Spleen (tissue), 11 donors: ENCODE measurements around the gene ATP5F1E. TPM values are rescaled to one million over a fixed set of nuclear protein-coding genes. Genes with fewer than 3 reads are reported as not detected.

Experiments used
- DNase-seq: peaks from one replicate; pipeline ENCODE4 v3.0.0-alpha.2; 2020
- H3K27ac ChIP-seq, 8 donors: fragments of 200-600 bp; sonication (generic) in 7 of 8; 1 replicate in 4 of 8; 2 replicates in 4 of 8; pipeline versions ENCODE4 v1.5.0 to v1.8.0; 2016 to 2021; ENCODE audit warnings: inconsistent platforms in 4 of 8, mild to moderate bottlenecking in 4 of 8, moderate library complexity in 1 of 8
- H3K27me3 ChIP-seq, 7 donors: fragments of 200-600 bp; sonication (generic) in 6 of 7; replicated peaks in 1 of 7; 1 replicate in 4 of 7; 2 replicates in 3 of 7; pipeline versions ENCODE4 v1.5.0 to v1.8.0; 2016 to 2021; ENCODE audit warnings: inconsistent platforms in 3 of 7, mild to moderate bottlenecking in 1 of 7
- H3K36me3 ChIP-seq, 6 donors: fragments of 200-600 bp; sonication (generic) in 5 of 6; 1 replicate in 4 of 6; 2 replicates in 2 of 6; pipeline versions ENCODE4 v1.5.0 to v1.8.0; 2016 to 2021; ENCODE audit warnings: inconsistent platforms in 2 of 6
- H3K4me1 ChIP-seq, 6 donors: fragments of 200-600 bp; sonication (generic) in 5 of 6; 1 replicate in 3 of 6; 2 replicates in 3 of 6; pipeline versions ENCODE4 v1.5.0 to v1.8.0; 2016 to 2021; ENCODE audit warnings: inconsistent platforms in 3 of 6
- H3K4me3 ChIP-seq, 8 donors: fragments of 200-600 bp; sonication (generic) in 7 of 8; 1 replicate in 4 of 8; 2 replicates in 4 of 8; pipeline versions ENCODE4 v1.5.0 to v1.8.0; 2016 to 2021; ENCODE audit warnings: inconsistent platforms in 4 of 8, mild to moderate bottlenecking in 4 of 8, moderate library complexity in 2 of 8
- H3K9me3 ChIP-seq, 8 donors: fragments of 200-600 bp; sonication (generic) in 7 of 8; 1 replicate in 4 of 8; 2 replicates in 4 of 8; pipeline versions ENCODE4 v1.5.0 to v1.8.0; 2016 to 2021; ENCODE audit warnings: inconsistent platforms in 4 of 8
- POLR2A ChIP-seq, 3 donors: fragments of 450-650 bp; IDR thresholded peaks; one replicate each; pipeline ENCODE4 v1.5.1; 2017; ENCODE audit warnings: antibody characterized with exemption in 3 of 3, mild to moderate bottlenecking in 1 of 3
- POLR2AphosphoS5 ChIP-seq, 3 donors: sonication (generic); formaldehyde crosslinking; IDR thresholded peaks; one replicate each; pipeline ENCODE4 v1.5.1; 2017; ENCODE audit warnings: antibody characterized with exemption in 3 of 3
- WGBS, 5 donors: extraction: QIAGEN DNeasy Blood & Tissue Kit in 3 of 5; methylation state at CpG; one replicate each; pipeline versions ENCODE4 v1.1.5 to v1.1.7; 2013 to 2018; 5-methylcytosine and 5-hydroxymethylcytosine counted together
- intact Hi-C: fragments of 100-400 bp; cut with DNase I; formaldehyde crosslinking; loops from one replicate; pipeline ENCODE4 v1.15.0; 2023; ENCODE audit warnings: low total_unique reads
- polyA plus RNA-seq, 3 donors: library from polyadenylated mRNA; stranded (reverse); fragments of 200-250 nt; gene quantifications; one replicate each; pipeline ENCODE4 v1.2.1, GENCODE V29; 2013
- total RNA-seq, 7 donors: library from RNA; depleted of rRNA in 3 of 7; stranded (reverse); fragments of >200 nt in 3 of 7; fragmentation: NEBNext Ultra II Directional in 4 of 7; extraction: Animal tissue kit (Norgen Biotek cat#: 25700) in 4 of 7; gene quantifications; one replicate each; pipeline versions ENCODE4 v1.1.0 to v1.2.1, GENCODE V29; 2016 to 2021
- TF ChIP-seq, protein P1 (sequence below), 11 experiments: fragments of 200-600 bp in 7 of 11; fragments of 450-650 bp in 4 of 11; sonication (generic) in 4 of 11; IDR thresholded peaks in 8 of 11; conservative IDR thresholded peaks in 3 of 11; 1 replicate in 7 of 11; 2 replicates in 4 of 11; pipeline versions ENCODE4 v1.4.0 to v1.8.0; 2016 to 2021; ENCODE audit warnings: antibody characterized with exemption in 11 of 11, inconsistent platforms in 4 of 11, mild to moderate bottlenecking in 1 of 11
- donor health status: healthy with polysubstance abuse.
- donor health status: DM: no; HTN: no; CAD: no; lungs with moderate emphysema.
- donor health status: DM: no; HTN: no; CAD: no.
- donor health status: Bipolar disorder and iron deficiency.
- donor health status: healthy.
- donor health status: DM: no; HTN: no; CAD: no.
- donor health status: DM: yes; HTN: yes; CAD: no.

The ATP5F1E gene
- total and polyA plus RNA-seq, 10 donors, result 24.2 to 71.1 (median 64.9) TPM

DNA sequence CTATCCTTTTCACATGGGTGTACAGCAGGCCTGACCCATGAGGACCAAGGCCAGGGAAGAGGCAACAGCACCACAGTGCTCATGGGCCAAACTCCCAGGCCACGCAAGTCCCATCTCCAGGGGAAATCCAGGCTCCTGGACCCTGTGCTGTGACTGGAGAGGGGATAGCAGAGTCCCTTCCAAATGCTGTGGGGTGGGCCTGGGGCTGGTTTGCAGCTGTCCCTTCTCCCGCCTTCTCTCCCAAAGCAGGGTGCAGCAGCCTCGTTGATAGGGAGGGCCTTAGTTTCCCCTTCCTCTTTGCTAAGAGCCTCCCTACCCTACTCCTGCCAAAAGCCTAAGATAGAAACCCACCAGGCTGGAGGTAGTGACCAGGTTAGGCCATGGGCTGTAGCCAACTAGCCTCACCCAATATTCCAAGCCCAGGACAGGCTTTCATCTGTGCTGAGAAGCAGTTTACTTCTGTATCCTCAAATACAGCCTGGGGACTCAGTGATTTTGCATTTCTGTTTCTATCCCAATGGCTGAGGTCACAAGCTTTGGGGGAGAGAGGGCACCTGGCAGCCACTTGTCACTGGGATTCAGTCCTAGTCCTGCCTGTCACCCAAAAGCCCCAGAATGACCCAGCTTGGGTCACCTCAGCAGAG lies 26.5 kb downstream of the ATP5F1E start:
- peaks cover 0 to 39% (median 23%) of the 10 kb centered on the region in 6 donors for H3K36me3 ChIP-seq
- TF ChIP-seq, protein P1, sequence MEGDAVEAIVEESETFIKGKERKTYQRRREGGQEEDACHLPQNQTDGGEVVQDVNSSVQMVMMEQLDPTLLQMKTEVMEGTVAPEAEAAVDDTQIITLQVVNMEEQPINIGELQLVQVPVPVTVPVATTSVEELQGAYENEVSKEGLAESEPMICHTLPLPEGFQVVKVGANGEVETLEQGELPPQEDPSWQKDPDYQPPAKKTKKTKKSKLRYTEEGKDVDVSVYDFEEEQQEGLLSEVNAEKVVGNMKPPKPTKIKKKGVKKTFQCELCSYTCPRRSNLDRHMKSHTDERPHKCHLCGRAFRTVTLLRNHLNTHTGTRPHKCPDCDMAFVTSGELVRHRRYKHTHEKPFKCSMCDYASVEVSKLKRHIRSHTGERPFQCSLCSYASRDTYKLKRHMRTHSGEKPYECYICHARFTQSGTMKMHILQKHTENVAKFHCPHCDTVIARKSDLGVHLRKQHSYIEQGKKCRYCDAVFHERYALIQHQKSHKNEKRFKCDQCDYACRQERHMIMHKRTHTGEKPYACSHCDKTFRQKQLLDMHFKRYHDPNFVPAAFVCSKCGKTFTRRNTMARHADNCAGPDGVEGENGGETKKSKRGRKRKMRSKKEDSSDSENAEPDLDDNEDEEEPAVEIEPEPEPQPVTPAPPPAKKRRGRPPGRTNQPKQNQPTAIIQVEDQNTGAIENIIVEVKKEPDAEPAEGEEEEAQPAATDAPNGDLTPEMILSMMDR (IDR thresholded peaks at IDR 0.05 in 8 of 11, conservative IDR thresholded peaks at IDR 0.05 in 3 of 11), result no peak
- TF ChIP-seq POLR2A (IDR thresholded peaks at IDR 0.05), result no peak
- TF ChIP-seq POLR2AphosphoS5 (IDR thresholded peaks at IDR 0.05), result no peak
- H3K4me3 ChIP-seq, result peak overlapping the region; percentile 62 to 89 (median 73)
- H3K27ac ChIP-seq, result peak overlapping the region; percentile 88 to 99 (median 95)
- WGBS, 5 donors, result 42 to 63% (median 54%) methylated on average over 2 to 3 of the region's 3 CpGs
- H3K4me1 ChIP-seq, result peaks cover 32 to 97% (median 67%) of the 10 kb centered on the region in 6 donors
- no peaks in the 10 kb centered on the region for H3K27me3 ChIP-seq
- intact Hi-C loops, result loop anchor here (10.0 kb wide), 1 partner anchor 111 kb away; no protein-coding TSS in a partner anchor
- no peaks in the 10 kb centered on the region for H3K9me3 ChIP-seq
- DNase-seq, result no peak

DNA sequence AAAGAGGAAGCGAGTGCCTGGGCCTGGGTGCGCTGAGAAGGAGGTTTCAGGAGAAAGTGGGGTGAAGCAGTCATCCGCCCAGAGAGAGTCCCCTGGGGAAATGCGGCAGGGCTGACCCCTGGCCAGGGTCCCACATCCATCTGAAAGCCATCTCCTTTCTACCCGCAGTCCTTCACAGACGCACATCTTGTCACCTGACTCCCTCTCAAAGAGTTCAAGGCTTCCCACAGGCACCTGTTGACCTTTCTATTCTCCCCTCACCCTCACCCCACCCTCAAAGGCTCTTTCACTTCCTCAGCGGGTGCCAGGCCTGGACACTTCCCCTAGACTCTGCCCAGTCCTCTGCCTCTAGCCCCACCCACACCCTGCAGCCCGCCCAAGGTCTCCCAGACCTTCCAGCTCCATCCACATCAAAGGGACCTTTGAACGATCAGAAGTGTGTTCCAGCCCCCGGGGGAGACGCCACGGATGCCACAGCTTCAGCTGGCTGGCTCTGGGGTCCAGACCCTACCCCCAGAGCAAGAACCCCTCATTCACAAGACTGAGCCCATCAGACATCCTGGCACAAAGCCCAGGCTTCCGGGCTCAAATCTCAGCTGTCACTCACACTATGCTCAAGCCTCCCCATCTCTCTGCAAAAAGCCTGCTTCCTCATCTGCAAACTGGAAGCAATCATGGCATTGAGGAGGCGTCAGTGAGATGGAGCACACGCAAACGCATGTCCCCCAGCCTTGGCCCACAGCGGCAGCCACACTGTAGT lies 27.2 kb downstream of the ATP5F1E start:
- H3K36me3 ChIP-seq, result peaks cover 0 to 46% (median 30%) of the 10 kb centered on the region in 6 donors
- intact Hi-C loops, result loop anchor here (10.0 kb wide), 1 partner anchor 110 kb away; no protein-coding TSS in a partner anchor

DNA sequence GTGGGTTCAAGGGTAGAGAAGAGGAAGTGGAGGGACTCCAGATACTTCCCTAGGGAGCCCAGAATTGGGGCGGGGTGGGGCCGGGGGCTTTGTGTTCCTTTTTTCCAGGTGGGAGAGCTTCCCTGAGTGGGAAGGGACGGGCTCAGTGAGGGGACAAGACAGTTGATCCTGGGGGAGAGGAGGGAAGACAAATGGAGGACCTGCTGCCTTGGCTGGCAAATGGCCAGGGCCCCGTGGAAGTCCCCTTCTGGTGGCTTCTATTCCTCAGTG lies 27.7 kb downstream of the ATP5F1E start:
- H3K27ac ChIP-seq, result peak overlapping the region; percentile 88 to 99 (median 95)
- peak overlapping the region; percentile 62 to 89 (median 73) for H3K4me3 ChIP-seq
- H3K27me3 ChIP-seq, result no peaks in the 10 kb centered on the region
- H3K4me1 ChIP-seq, result peaks cover 32 to 89% (median 61%) of the 10 kb centered on the region in 6 donors
- intact Hi-C loops, result loop anchor here (10.0 kb wide), 1 partner anchor 110 kb away; no protein-coding TSS in a partner anchor
- peaks cover 0 to 51% (median 33%) of the 10 kb centered on the region in 6 donors for H3K36me3 ChIP-seq
- peak; percentile 94 for DNase-seq
- WGBS, 5 donors, result 18 to 47% (median 22%) methylated on average over 4 of the region's 4 CpGs
- TF ChIP-seq POLR2A (IDR thresholded peaks at IDR 0.05) (no peak), POLR2AphosphoS5 (IDR thresholded peaks at IDR 0.05) (no peak)
- TF ChIP-seq, protein P1 (IDR thresholded peaks at IDR 0.05 in 8 of 11, conservative IDR thresholded peaks at IDR 0.05 in 3 of 11), result no peak
- no peaks in the 10 kb centered on the region for H3K9me3 ChIP-seq

More for the DNA sequence above, 27.2 kb downstream of the ATP5F1E start:
- Histone ChIP-seq H3K9me3 (no peaks in the 10 kb centered on the region), H3K27ac (peak overlapping the region; percentile 88 to 99 (median 95)), H3K4me3 (peak overlapping the region; percentile 62 to 89 (median 73)), H3K27me3 (no peaks in the 10 kb centered on the region), H3K4me1 (peaks cover 32 to 94% (median 62%) of the 10 kb centered on the region in 6 donors)
- 5 to 11% (median 7%) methylated on average over 15 to 17 of the region's 17 CpGs for WGBS, 5 donors
- DNase-seq, result peak; percentile 94
- TF ChIP-seq POLR2A (IDR thresholded peaks at IDR 0.05), result no peak
- TF ChIP-seq POLR2AphosphoS5 (IDR thresholded peaks at IDR 0.05), result peak; percentile 70 to 81 (median 79)

DNA sequence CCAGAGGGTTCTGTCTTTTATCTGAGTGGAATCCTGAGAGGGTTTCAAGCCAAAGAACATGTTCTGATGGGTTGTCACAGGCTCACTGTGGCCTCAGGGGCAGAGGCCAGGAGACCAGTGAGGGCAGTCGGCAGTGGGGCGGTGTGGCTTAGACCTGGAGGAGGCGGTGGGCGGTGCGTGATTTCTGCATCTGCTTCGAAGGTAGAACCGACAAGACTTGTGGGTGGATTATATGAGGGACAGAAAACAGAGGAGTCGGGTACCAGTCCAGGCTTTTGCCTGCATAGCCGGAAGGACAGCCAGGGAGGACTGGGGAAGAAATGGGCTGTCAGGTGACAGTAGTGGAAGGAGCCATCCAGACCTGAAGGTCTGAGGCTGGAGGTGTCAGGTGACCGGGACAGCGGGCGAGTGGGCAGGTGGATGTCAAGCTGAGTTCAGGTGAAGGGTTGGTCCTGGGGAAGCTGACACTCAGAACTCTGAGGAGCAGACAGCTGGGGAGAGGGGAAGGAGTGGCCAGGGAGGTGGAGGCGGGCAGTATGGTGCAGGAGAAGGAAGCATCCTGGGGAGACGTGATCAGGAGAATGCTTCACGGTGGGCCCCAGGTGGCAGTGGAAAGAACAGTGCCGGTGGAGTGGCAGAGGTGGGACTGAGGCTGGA lies 28.2 kb downstream of the ATP5F1E start:
- Histone ChIP-seq H3K4me1 (peaks cover 32 to 85% (median 61%) of the 10 kb centered on the region in 6 donors), H3K36me3 (peaks cover 0 to 55% (median 37%) of the 10 kb centered on the region in 6 donors), H3K9me3 (no peaks in the 10 kb centered on the region), H3K4me3 (peak overlapping the region in 7 of 8 donors; percentile 69 to 89 (median 75)), H3K27ac (peak overlapping the region; percentile 88 to 99 (median 95)), H3K27me3 (no peaks in the 10 kb centered on the region)
- TF ChIP-seq POLR2AphosphoS5 (IDR thresholded peaks at IDR 0.05), result no peak
- TF ChIP-seq, protein P1 (IDR thresholded peaks at IDR 0.05 in 8 of 11, conservative IDR thresholded peaks at IDR 0.05 in 3 of 11), result no peak
- TF ChIP-seq POLR2A (IDR thresholded peaks at IDR 0.05), result no peak
- intact Hi-C loops, result loop anchor here (10.0 kb wide), 1 partner anchor 109 kb away; no protein-coding TSS in a partner anchor
- DNase-seq, result no peak
- 70 to 74% (median 71%) methylated on average over 16 of the region's 16 CpGs for WGBS, 5 donors
